MM.1S (cell line): ENCODE measurements around the gene PLEKHG5.

Experiments used
- DNase-seq: peaks from one replicate; pipeline ENCODE4 v3.0.0-alpha.2; 2015
- H2AFZ ChIP-seq: fragments of 300-600 bp; sonication (generic); 2 replicates; pipeline ENCODE4 v1.6.0; 2016; ENCODE audit warnings: antibody characterized with exemption, low read length
- H3F3A ChIP-seq: fragments of 300-600 bp; sonication (generic); 2 replicates; pipeline ENCODE4 v1.6.1; 2016; ENCODE audit warnings: mild to moderate bottlenecking, antibody characterized with exemption, low read length, moderate library complexity, mixed read lengths; ENCODE audit not compliant: insufficient read depth
- H3K27ac ChIP-seq: fragments of 300-600 bp; sonication (generic); 2 replicates; pipeline ENCODE4 v1.5.1; 2016; ENCODE audit warnings: mild to moderate bottlenecking, low read length
- H3K27me3 ChIP-seq: fragments of 300-600 bp; sonication (generic); replicated peaks from 2 replicates; pipeline ENCODE4 v1.6.0; 2016; ENCODE audit warnings: low read length; ENCODE audit not compliant: insufficient read depth
- H3K36me3 ChIP-seq: fragments of 300-600 bp; sonication (generic); replicated peaks from 2 replicates; pipeline ENCODE4 v1.6.1; 2016; ENCODE audit warnings: mild to moderate bottlenecking, low read length, mixed read lengths; ENCODE audit not compliant: insufficient read depth
- H3K4me1 ChIP-seq: fragments of 300-600 bp; sonication (generic); 2 replicates; pipeline ENCODE4 v1.6.1; 2016; ENCODE audit warnings: low read length, mixed read lengths
- H3K4me2 ChIP-seq: fragments of 300-600 bp; sonication (generic); 2 replicates; pipeline ENCODE4 v1.6.0; 2016; ENCODE audit warnings: low read depth, low read length
- H3K4me3 ChIP-seq: fragments of 300-600 bp; sonication (generic); 2 replicates; pipeline ENCODE4 v1.5.1; 2016; ENCODE audit warnings: low read length, mixed read lengths
- H3K79me2 ChIP-seq: fragments of 300-600 bp; sonication (generic); 2 replicates; pipeline ENCODE4 v1.6.1; 2016; ENCODE audit warnings: mixed run types, low read length, mixed read lengths
- H3K9ac ChIP-seq: fragments of 300-600 bp; sonication (generic); 2 replicates; pipeline ENCODE4 v1.6.1; 2016; ENCODE audit warnings: low read length, mixed read lengths
- H3K9me2 ChIP-seq: fragments of 300-600 bp; sonication (generic); replicated peaks from 2 replicates; pipeline ENCODE4 v1.6.1; 2016; ENCODE audit warnings: mild to moderate bottlenecking, low read length, mixed read lengths; ENCODE audit not compliant: insufficient read depth
- H3K9me3 ChIP-seq: fragments of 300-600 bp; sonication (generic); replicated peaks from 2 replicates; pipeline ENCODE4 v1.6.1; 2016; ENCODE audit warnings: mild to moderate bottlenecking, low read length, mixed read lengths; ENCODE audit not compliant: insufficient read depth
- H4K20me1 ChIP-seq: fragments of 300-600 bp; sonication (generic); 2 replicates; pipeline ENCODE4 v1.6.1; 2016; ENCODE audit warnings: mild to moderate bottlenecking, low read length, moderate library complexity, mixed read lengths; ENCODE audit not compliant: insufficient read depth
- EZH2 ChIP-seq: fragments of 300-600 bp; sonication (generic); optimal IDR thresholded peaks from 2 replicates; pipeline ENCODE3; 2017; ENCODE audit warnings: low read depth, mild to moderate bottlenecking, antibody characterized with exemption, low read length, mixed read lengths
- EZH2phosphoT487 ChIP-seq: fragments of 300-600 bp; sonication (generic); IDR thresholded peaks from 2 replicates; pipeline ENCODE4 v1.6.1; 2018; ENCODE audit warnings: antibody characterized with exemption, low read length
- TF ChIP-seq, protein P1 (sequence below): fragments of 300-600 bp; sonication (generic); IDR thresholded peaks from 2 replicates; pipeline ENCODE4 v1.5.1; 2016; ENCODE audit warnings: antibody characterized with exemption, low read length, mixed read lengths

Gene PLEKHG5

DNA sequence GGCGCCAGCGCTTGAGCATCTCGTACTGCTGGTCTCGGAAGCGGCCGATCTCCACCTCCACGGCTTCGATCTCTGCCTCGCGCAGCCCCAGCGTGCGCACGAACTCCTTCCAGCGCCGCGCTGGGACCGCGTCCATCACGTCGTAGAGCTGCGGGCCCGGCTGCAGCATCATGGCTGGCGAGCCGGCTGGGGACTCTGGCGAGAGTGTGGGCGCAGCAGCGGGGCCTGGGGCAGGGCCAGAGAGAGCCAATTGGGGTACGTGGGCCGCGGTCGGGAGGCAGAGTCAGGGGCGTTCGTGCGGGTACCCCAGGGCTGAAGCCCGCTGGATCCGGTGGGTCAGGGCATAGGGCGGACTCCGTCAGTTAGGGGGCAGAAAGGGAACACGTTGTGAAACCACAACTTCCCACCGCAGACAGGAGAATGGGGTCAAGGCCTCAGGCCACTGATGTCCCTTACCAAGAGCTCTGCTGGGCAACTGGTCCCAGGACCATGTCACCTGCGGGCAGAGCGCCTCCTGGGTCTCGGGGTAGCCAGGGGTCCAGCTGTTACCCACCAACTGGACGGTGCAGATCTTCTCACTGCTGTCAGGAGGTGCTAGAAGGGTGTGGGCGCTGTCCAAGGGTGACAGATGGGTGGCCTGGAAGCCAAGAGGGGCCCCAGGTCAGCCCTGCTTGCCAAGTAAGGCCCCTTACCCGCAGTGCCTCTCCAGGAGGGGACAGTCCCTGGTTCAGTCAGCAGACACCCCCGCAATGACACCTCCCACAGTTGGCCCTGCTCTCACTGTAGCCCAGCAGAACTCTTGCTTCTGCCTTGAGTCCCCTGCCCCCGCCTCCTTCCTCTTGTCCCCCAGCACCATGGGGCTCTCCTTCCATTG, 29.7 kb downstream of the PLEKHG5 start:
- Histone ChIP-seq H3K9me3 (no peaks in the 10 kb centered on the region), H3K79me2 (no peaks in the 10 kb centered on the region), H3K9ac (no peak overlapping the region), H3F3A (no peaks in the 10 kb centered on the region), H2AFZ (no peak overlapping the region), H3K27me3 (peaks cover 86% of the 10 kb centered on the region), H3K36me3 (no peaks in the 10 kb centered on the region), H3K4me3 (no peak overlapping the region), H3K9me2 (no peaks in the 10 kb centered on the region), H3K27ac (no peak overlapping the region), H4K20me1 (no peaks in the 10 kb centered on the region), H3K4me1 (no peaks in the 10 kb centered on the region), H3K4me2 (no peak overlapping the region)
- TF ChIP-seq EZH2 (no peak), EZH2phosphoT487 (no peak)
- TF ChIP-seq, protein P1, sequence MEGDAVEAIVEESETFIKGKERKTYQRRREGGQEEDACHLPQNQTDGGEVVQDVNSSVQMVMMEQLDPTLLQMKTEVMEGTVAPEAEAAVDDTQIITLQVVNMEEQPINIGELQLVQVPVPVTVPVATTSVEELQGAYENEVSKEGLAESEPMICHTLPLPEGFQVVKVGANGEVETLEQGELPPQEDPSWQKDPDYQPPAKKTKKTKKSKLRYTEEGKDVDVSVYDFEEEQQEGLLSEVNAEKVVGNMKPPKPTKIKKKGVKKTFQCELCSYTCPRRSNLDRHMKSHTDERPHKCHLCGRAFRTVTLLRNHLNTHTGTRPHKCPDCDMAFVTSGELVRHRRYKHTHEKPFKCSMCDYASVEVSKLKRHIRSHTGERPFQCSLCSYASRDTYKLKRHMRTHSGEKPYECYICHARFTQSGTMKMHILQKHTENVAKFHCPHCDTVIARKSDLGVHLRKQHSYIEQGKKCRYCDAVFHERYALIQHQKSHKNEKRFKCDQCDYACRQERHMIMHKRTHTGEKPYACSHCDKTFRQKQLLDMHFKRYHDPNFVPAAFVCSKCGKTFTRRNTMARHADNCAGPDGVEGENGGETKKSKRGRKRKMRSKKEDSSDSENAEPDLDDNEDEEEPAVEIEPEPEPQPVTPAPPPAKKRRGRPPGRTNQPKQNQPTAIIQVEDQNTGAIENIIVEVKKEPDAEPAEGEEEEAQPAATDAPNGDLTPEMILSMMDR: no peak
- no peak for DNase-seq

DNA sequence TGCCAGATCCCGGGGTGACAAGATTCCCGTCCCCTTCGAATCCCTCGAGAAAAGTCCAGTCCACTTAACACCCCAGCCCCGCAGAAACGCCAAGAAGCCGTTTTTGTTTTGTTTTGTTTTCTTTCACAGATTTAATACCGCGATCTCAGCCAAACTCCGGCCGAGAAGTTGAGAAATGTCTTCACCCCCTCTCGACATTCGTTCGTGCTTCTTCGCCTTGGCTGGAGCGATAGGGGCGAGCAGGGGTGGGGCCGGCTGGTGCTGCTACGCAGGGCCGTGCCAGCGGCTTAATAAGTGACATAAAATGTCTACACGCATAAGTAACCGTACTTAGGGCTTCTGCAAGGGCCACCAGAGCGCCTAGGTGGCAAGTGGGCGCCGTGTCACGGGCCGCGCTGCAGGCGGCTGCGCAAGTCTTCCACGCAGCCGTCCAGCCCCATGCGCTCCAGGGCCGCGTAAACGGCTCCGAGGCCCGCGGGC, 30.4 kb downstream of the PLEKHG5 start:
- TF ChIP-seq EZH2phosphoT487 (no peak), EZH2 (no peak)
- TF ChIP-seq, protein P1: no peak
- Histone ChIP-seq H3K79me2 (no peaks in the 10 kb centered on the region), H3K27ac (no peak overlapping the region), H3F3A (no peaks in the 10 kb centered on the region), H3K27me3 (peaks cover 86% of the 10 kb centered on the region), H3K9me3 (no peaks in the 10 kb centered on the region), H4K20me1 (no peaks in the 10 kb centered on the region), H3K4me3 (no peak overlapping the region), H3K4me2 (no peak overlapping the region; the same call in 1 of the 2 replicates), H3K9ac (no peak overlapping the region), H3K9me2 (no peaks in the 10 kb centered on the region), H3K4me1 (no peaks in the 10 kb centered on the region), H2AFZ (no peak overlapping the region), H3K36me3 (no peaks in the 10 kb centered on the region)
- no peak for DNase-seq

DNA sequence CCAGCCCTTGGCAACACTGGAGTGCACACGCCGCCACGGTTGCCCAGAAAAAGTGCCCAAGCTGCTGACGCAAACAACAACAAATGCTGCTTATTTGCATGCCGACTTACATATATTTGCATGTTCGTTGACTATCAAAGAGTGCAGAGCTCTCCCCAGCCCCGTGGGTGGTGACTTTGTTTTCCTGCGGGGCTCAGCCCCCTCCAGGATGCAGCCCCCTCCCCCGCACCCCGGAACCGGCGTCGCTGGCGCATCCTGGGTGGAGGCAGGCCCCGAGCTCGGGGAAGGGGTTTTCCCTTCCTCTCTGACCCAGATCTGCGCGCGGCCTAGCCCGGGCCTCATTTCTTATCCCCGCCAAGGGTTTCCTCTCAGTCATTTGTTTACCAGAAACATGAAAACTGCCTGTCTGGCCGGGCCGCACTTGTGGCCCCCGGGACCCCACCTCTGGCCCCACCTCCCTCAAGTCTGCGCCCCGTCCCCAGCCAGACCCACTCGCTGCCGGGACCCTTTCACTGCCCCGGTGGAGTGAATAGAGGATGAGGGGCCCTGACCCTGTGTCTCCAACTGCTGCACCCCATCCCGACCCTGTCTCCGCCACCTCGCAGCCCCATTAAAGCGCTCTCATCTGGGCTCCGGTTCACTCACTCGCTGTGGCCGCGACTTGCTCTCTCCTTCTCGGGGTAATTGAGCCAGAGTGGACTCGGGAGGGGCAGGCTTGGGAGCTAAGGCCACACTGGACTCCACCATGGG, 31.0 kb downstream of the PLEKHG5 start:
- Histone ChIP-seq H3K4me1 (no peaks in the 10 kb centered on the region), H3F3A (no peaks in the 10 kb centered on the region), H3K9me3 (no peaks in the 10 kb centered on the region), H3K9ac (no peak overlapping the region), H2AFZ (no peak overlapping the region), H3K9me2 (no peaks in the 10 kb centered on the region), H4K20me1 (no peaks in the 10 kb centered on the region), H3K4me2 (peak overlapping the region; percentile 67), H3K27me3 (peaks cover 85% of the 10 kb centered on the region), H3K4me3 (peak overlapping the region; percentile 33; the same call in 1 of the 2 replicates), H3K79me2 (no peaks in the 10 kb centered on the region), H3K27ac (no peak overlapping the region), H3K36me3 (no peaks in the 10 kb centered on the region)
- no peak for DNase-seq
- TF ChIP-seq, protein P1: no peak
- TF ChIP-seq EZH2 (no peak), EZH2phosphoT487 (no peak)
